Memory B cell (primary cell): ENCODE data around the gene COL6A3.
"Not testable (repeated sequence)": the region's sequence is repeated elsewhere in the genome, so short reads cannot be mapped to it uniquely, and the experiment has no call there.

Experiments
- ATAC-seq: fragments of 150-1000 bp; cut with Tn5 transposase; 2 replicates; pipeline ENCODE4 v1.10.0; 2021; ENCODE audit warnings: low read depth, mild to moderate bottlenecking, moderate library complexity
- DNase-seq, 2 donors: peaks; one replicate each; pipeline ENCODE4 v3.0.0; 2022; ENCODE audit warnings: low spot score in 2 of 2
- H3K27ac Mint-ChIP-seq: one replicate; pipeline ENCODE4 v1.8.0; 2022; ENCODE audit warnings: mild to moderate bottlenecking, moderate library complexity, mixed read lengths
- H3K27me3 Mint-ChIP-seq: one replicate; pipeline ENCODE4 v1.8.0; 2022; ENCODE audit warnings: mixed read lengths
- H3K36me3 Mint-ChIP-seq: one replicate; pipeline ENCODE4 v1.8.0; 2022; ENCODE audit warnings: mild to moderate bottlenecking, mixed read lengths
- H3K4me1 Mint-ChIP-seq: one replicate; pipeline ENCODE4 v1.8.0; 2022; ENCODE audit warnings: mixed read lengths
- H3K4me3 Mint-ChIP-seq: one replicate; pipeline ENCODE4 v1.8.0; 2022; ENCODE audit warnings: mild to moderate bottlenecking, moderate library complexity, mixed read lengths
- H3K9me3 Mint-ChIP-seq: one replicate; pipeline ENCODE4 v1.8.0; 2022; ENCODE audit warnings: mixed read lengths

The COL6A3 gene

GRCh38 chr2:237309416-237309815 lies 104.5 kb downstream of the COL6A3 start:
- ATAC-seq (no peak), DNase-seq (no peak)
- no peak overlapping the region for H3K4me3 Mint-ChIP-seq
- peaks cover 4% of the 10 kb centered on the region for H3K9me3 Mint-ChIP-seq
- no peaks in the 10 kb centered on the region for H3K4me1 Mint-ChIP-seq
- no peaks in the 10 kb centered on the region for H3K36me3 Mint-ChIP-seq
- peaks cover 7% of the 10 kb centered on the region for H3K27me3 Mint-ChIP-seq
- no peak overlapping the region for H3K27ac Mint-ChIP-seq

DNA sequence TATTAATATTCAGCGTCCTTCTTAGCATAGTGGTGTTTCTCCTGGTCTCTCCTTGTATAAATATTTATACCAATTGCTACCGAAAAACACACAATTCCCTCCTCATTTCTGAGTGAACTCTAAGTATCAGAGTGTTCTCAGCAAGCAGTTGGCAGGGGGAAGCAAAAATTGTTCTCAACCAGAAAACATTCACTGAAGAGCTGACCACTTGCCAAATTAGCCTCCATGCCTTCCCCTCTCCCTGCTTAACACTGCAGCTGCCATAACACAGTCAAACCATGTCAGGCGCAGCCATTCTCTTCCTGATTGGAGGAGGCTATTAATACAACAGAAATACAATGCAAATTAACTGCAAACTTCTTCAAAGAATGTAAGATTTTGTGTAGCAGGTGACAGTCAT lies 105.0 kb downstream of the COL6A3 start:
- DNase-seq (no peak), ATAC-seq (no peak)
- Mint-ChIP-seq H3K27ac (no peak overlapping the region), H3K9me3 (peaks cover 6% of the 10 kb centered on the region), H3K27me3 (peaks cover 7% of the 10 kb centered on the region), H3K4me1 (no peaks in the 10 kb centered on the region), H3K36me3 (no peaks in the 10 kb centered on the region), H3K4me3 (no peak overlapping the region)

DNA sequence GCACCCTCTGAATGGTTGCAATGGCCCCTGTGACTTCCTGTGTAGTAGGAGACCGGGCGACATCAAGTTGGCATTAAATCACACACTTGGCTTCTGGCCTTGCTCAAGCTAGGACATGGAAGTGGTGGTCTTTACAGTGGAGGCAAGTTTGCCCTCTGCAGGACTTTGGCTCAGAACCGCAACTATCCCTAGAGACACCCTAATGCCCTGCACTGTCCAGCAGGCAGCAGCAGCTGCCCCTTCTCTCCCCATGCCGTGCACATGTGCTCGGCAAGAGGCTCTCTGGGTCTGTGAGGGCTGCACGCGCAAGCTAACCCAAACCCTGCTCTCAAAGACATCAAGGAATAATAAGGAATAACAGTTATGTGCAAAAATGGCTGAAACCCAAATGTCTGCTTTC lies 106.5 kb downstream of the COL6A3 start:
- Mint-ChIP-seq H3K9me3 (peaks cover 11% of the 10 kb centered on the region), H3K4me1 (no peaks in the 10 kb centered on the region), H3K27ac (no peak overlapping the region), H3K27me3 (peaks cover 7% of the 10 kb centered on the region), H3K4me3 (no peak overlapping the region), H3K36me3 (no peaks in the 10 kb centered on the region)
- DNase-seq = no peak
- ATAC-seq = no peak

GRCh38 chr2:237306787-237307170 lies 107.2 kb downstream of the COL6A3 start:
- no peaks in the 10 kb centered on the region for H3K4me1 Mint-ChIP-seq
- H3K4me3 Mint-ChIP-seq = no peak overlapping the region
- H3K27me3 Mint-ChIP-seq = peaks cover 7% of the 10 kb centered on the region
- ATAC-seq (no peak), DNase-seq (no peak)
- peaks cover 11% of the 10 kb centered on the region for H3K9me3 Mint-ChIP-seq
- H3K36me3 Mint-ChIP-seq = no peaks in the 10 kb centered on the region
- no peak overlapping the region for H3K27ac Mint-ChIP-seq

- DNase-seq = no peak
- Mint-ChIP-seq H3K9me3 (peaks cover 12% of the 10 kb centered on the region), H3K4me3 (no peak overlapping the region), H3K27me3 (peaks cover 7% of the 10 kb centered on the region), H3K36me3 (no peaks in the 10 kb centered on the region), H3K4me1 (no peaks in the 10 kb centered on the region), H3K27ac (no peak overlapping the region)
- no peak for ATAC-seq
Observed at GRCh38 chr2:237306083-237306786, 107.7 kb downstream of the COL6A3 start.

GRCh38 chr2:237305579-237305978 lies 108.4 kb downstream of the COL6A3 start:
- peaks cover 13% of the 10 kb centered on the region for H3K9me3 Mint-ChIP-seq
- no peaks in the 10 kb centered on the region for H3K4me1 Mint-ChIP-seq
- no peaks in the 10 kb centered on the region for H3K36me3 Mint-ChIP-seq
- no peak overlapping the region for H3K27ac Mint-ChIP-seq
- DNase-seq (no peak), ATAC-seq (no peak)
- no peak overlapping the region for H3K4me3 Mint-ChIP-seq
- H3K27me3 Mint-ChIP-seq = peaks cover 8% of the 10 kb centered on the region

GRCh38 chr2:237304763-237305514 lies 109.0 kb downstream of the COL6A3 start:
- no peak overlapping the region for H3K27ac Mint-ChIP-seq

DNA sequence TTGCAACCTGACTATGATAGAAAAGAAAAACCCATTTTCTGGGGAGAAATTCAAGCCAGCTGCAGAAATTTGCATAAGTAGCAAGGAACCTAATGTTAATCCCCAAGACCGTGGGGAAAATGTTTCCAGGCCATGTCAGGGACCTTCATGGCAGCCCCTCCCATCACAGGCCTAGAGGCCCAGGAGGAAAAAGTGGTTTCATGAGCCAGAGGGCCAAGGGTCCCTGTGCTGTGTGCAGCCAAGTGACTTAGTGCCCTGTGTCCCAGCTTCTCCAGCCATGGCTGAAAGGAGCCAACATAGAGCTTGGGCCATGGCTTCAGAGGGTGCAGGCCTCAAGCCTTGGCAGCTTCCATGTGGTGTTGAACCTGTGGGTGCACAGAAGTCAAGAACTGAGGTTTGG lies 110.7 kb downstream of the COL6A3 start:
- H3K27ac Mint-ChIP-seq, DNase-seq, H3K4me1 Mint-ChIP-seq, H3K36me3 Mint-ChIP-seq, H3K4me3 Mint-ChIP-seq, H3K27me3 Mint-ChIP-seq, ATAC-seq: not testable (repeated sequence)
- peaks cover 12% of the 10 kb centered on the region for H3K9me3 Mint-ChIP-seq

More at GRCh38 chr2:237304763-237305514, 109.0 kb downstream of the COL6A3 start:
- Mint-ChIP-seq H3K27me3 (peaks cover 9% of the 10 kb centered on the region), H3K9me3 (peaks cover 13% of the 10 kb centered on the region), H3K4me1 (no peaks in the 10 kb centered on the region), H3K36me3 (no peaks in the 10 kb centered on the region), H3K4me3 (no peak overlapping the region)
- DNase-seq = no peak
- ATAC-seq = no peak

- H3K4me3 Mint-ChIP-seq = no peak overlapping the region
- H3K27ac Mint-ChIP-seq = no peak overlapping the region
- ATAC-seq (no peak), DNase-seq (no peak)
- H3K9me3 Mint-ChIP-seq = peaks cover 11% of the 10 kb centered on the region
- H3K36me3 Mint-ChIP-seq = no peaks in the 10 kb centered on the region
- no peaks in the 10 kb centered on the region for H3K4me1 Mint-ChIP-seq
- H3K27me3 Mint-ChIP-seq = peaks cover 8% of the 10 kb centered on the region
Observed at GRCh38 chr2:237301595-237301994, 112.4 kb downstream of the COL6A3 start.

GRCh38 chr2:237300739-237301138 lies 113.2 kb downstream of the COL6A3 start:
- DNase-seq (no peak), ATAC-seq (no peak)
- Mint-ChIP-seq H3K36me3 (no peaks in the 10 kb centered on the region), H3K9me3 (peaks cover 9% of the 10 kb centered on the region), H3K4me1 (no peaks in the 10 kb centered on the region), H3K4me3 (no peak overlapping the region), H3K27ac (no peak overlapping the region), H3K27me3 (peaks cover 8% of the 10 kb centered on the region)

- H3K4me1 Mint-ChIP-seq = no peaks in the 10 kb centered on the region
- H3K27ac Mint-ChIP-seq = no peak overlapping the region
Observed at GRCh38 chr2:237299906-237300305, 114.1 kb downstream of the COL6A3 start.

GRCh38 chr2:237298151-237299118 lies 115.5 kb downstream of the COL6A3 start:
- H3K27ac Mint-ChIP-seq = no peak overlapping the region
- H3K4me1 Mint-ChIP-seq = no peaks in the 10 kb centered on the region
- no peak for DNase-seq
- peaks cover 9% of the 10 kb centered on the region for H3K9me3 Mint-ChIP-seq
- no peak for ATAC-seq
- H3K27me3 Mint-ChIP-seq = peaks cover 12% of the 10 kb centered on the region
- no peak overlapping the region for H3K4me3 Mint-ChIP-seq
- H3K36me3 Mint-ChIP-seq = no peaks in the 10 kb centered on the region

More at GRCh38 chr2:237299906-237300305, 114.1 kb downstream of the COL6A3 start:
- ATAC-seq = no peak
- peaks cover 8% of the 10 kb centered on the region for H3K27me3 Mint-ChIP-seq
- H3K36me3 Mint-ChIP-seq = no peaks in the 10 kb centered on the region
- peaks cover 9% of the 10 kb centered on the region for H3K9me3 Mint-ChIP-seq
- H3K4me3 Mint-ChIP-seq = no peak overlapping the region
- DNase-seq = no peak

DNA sequence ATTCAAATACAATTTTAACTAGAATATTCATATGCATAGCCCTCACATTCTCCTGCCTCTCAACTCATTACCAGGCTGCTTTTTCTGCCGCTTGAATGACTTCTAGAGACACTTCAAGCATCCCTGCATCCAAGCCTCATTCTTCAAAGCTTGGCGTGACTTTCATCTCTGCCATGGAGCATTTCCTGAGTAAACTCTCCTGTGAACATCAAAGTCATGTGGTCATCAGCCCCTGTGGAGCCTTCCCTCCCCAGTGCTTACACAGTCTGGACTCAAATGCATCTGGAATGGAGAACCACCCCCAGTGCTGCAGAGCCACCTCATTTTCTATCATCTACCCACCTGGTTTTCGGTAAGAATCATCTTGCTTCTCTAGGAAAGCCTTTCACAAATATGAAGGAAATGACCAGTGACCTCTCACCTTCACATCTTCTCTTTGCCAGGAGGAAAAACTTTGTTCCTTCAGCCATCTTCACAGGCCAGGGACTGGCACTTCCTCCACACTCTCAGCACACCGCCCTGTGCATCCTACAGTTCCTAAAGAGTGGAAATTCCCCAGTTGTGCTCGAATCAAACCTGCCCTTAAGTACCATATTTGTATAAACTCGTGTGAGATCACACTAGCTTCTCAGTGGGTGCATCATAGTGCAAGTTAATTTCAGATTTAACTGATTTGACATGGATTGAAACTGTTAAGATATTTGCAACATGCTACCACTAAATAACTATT lies 116.4 kb downstream of the COL6A3 start:
- no peak for DNase-seq
- Mint-ChIP-seq H3K36me3 (no peaks in the 10 kb centered on the region), H3K4me1 (no peaks in the 10 kb centered on the region), H3K4me3 (no peak overlapping the region), H3K27me3 (peaks cover 12% of the 10 kb centered on the region), H3K9me3 (peaks cover 5% of the 10 kb centered on the region), H3K27ac (no peak overlapping the region)
- ATAC-seq = no peak
